T-helper 1 cell treated with Interleukin-12 subunit alpha and Interleukin-12 subunit beta and Interleukin-4 antibody, amounts not matched to agents 30 ng/mL and 1 ng/mL, for 36 hours (primary cell): Measurements from ENCODE around the gene FBXO24. TPM values are rescaled to one million over a fixed set of nuclear protein-coding genes. Genes with fewer than 3 reads are reported as not detected.

Experiments used
- intact Hi-C: fragments of 100-400 bp; cut with micrococcal nuclease; formaldehyde crosslinking; loops from one replicate; pipeline ENCODE4 v1.15.1; 2024
- total RNA-seq: library from RNA; stranded (reverse); gene quantifications from 2 replicates; pipeline ENCODE4 v1.2.3, GENCODE V29; 2022

FBXO24 gene
- total RNA-seq, 1 donor from 2014 or later = 0.66 TPM

- intact Hi-C loops = no loop called here
Measured at GRCh38 chr7:100573691-100574361, 12.3 kb upstream of the FBXO24 start, which contains the start of gene SAP25. SAP25 (minus strand) TSS chr7:100573900; CDS start chr7:100573742, 158 bp downstream.

- intact Hi-C loops = no loop called here
Measured at GRCh38 chr7:100574362-100575205, 11.5 kb upstream of the FBXO24 start.

GRCh38 chr7:100575206-100575631 is 10.9 kb upstream of the FBXO24 start:
- intact Hi-C loops = no loop called here

- intact Hi-C loops = no loop called here
Measured at GRCh38 chr7:100575746-100576383, 10.3 kb upstream of the FBXO24 start.

- intact Hi-C loops = no loop called here
Measured at GRCh38 chr7:100576384-100576993, 9.6 kb upstream of the FBXO24 start.

- intact Hi-C loops = no loop called here
Measured at GRCh38 chr7:100577103-100577502, 9.0 kb upstream of the FBXO24 start.

GRCh38 chr7:100577507-100577906 is 8.6 kb upstream of the FBXO24 start:
- intact Hi-C loops = no loop called here

- intact Hi-C loops = no loop called here
Measured at GRCh38 chr7:100578246-100579183, 7.6 kb upstream of the FBXO24 start.

GRCh38 chr7:100580466-100581283 is 5.5 kb upstream of the FBXO24 start:
- intact Hi-C loops = loop anchor here (10.0 kb wide), 1 partner anchor 306 kb away; no protein-coding TSS in a partner anchor

GRCh38 chr7:100582041-100582579 is 4.0 kb upstream of the FBXO24 start:
- intact Hi-C loops = loop anchor here (10.0 kb wide), 1 partner anchor 307 kb away; no protein-coding TSS in a partner anchor

GRCh38 chr7:100582650-100583049 is 3.5 kb upstream of the FBXO24 start:
- intact Hi-C loops = loop anchor here (1.0 to 10.0 kb wide), 2 partner anchors 12 to 308 kb away; no protein-coding TSS in a partner anchor

- intact Hi-C loops = loop anchor here (1.0 to 10.0 kb wide), 2 partner anchors 13 to 309 kb away; no protein-coding TSS in a partner anchor
Measured at GRCh38 chr7:100583132-100584053, 2.7 kb upstream of the FBXO24 start.

GRCh38 chr7:100584054-100584682 is 2.0 kb upstream of the FBXO24 start:
- intact Hi-C loops = loop anchor here (10.0 kb wide), 1 partner anchor 309 kb away; no protein-coding TSS in a partner anchor

- intact Hi-C loops = loop anchor here (1.0 to 10.0 kb wide), 2 partner anchors 304 to 310 kb away; partner anchors contain the start of gene UFSP1
Measured at GRCh38 chr7:100584683-100585510, 1.2 kb upstream of the FBXO24 start.

GRCh38 chr7:100585511-100586265 is 440 bp upstream of the FBXO24 start, which contains the start of gene LRCH4:
LRCH4 (minus strand) TSS chr7:100586129; CDS start chr7:100586100, 29 bp downstream.
- intact Hi-C loops = loop anchor here (1.0 to 10.0 kb wide), 17 partner anchors 19 to 484 kb away; partner anchors contain the start of genes AP4M1, CNPY4, GNB2 and MCM7
